A673 (cell line): Measurements from ENCODE around the gene TANC2. TPM values are rescaled to one million over a fixed set of nuclear protein-coding genes. Genes with fewer than 3 reads are reported as not detected.
A peak's percentile ranks its signal among the peaks of the same experiment; 100 is the strongest.

Experiments
- BruUV-seq: library from RNA; stranded (reverse); fragments of 400-500 nt; replicated peaks from 2 replicates; lab custom pipeline; 2021; lab: Mats Ljungman, UMichigan
- CTCF ChIA-PET: fragments of 300-600 bp; sonication (Branson Sonifier 250); formaldehyde crosslinking; loops from one replicate; lab custom pipeline; 2022; ENCODE audit warnings: antibody characterized with exemption; lab: Charles Lee
- POLR2A ChIA-PET: fragments of 300-600 bp; sonication (Branson Sonifier 250); formaldehyde crosslinking; loops from one replicate; lab custom pipeline; 2022; ENCODE audit warnings: antibody characterized with exemption; ENCODE audit not compliant: low non-redundant PET; lab: Charles Lee
- DNase-seq: peaks from one replicate; pipeline ENCODE4 v3.0.0-alpha.2; 2015; ENCODE audit warnings: low spot score
- H3K27ac ChIP-seq: fragments of 200-600 bp; sonication (generic); 2 replicates; pipeline ENCODE4 v1.5.1; 2016; ENCODE audit warnings: mixed run types, low read depth, mild to moderate bottlenecking, mixed read lengths, antibody characterized with exemption, low read length; ENCODE audit not compliant: poor library complexity, severe bottlenecking
- H3K27me3 ChIP-seq: fragments of 200-600 bp; sonication (generic); replicated peaks from 2 replicates; pipeline ENCODE4 v1.6.1; 2017; ENCODE audit warnings: mixed run types, low read depth, mild to moderate bottlenecking, mixed read lengths, antibody characterized with exemption, low read length; ENCODE audit not compliant: insufficient read depth, poor library complexity
- H3K36me3 ChIP-seq: fragments of 200-600 bp; sonication (generic); 2 replicates; pipeline ENCODE4 v1.6.1; 2016; ENCODE audit warnings: mixed run types, mild to moderate bottlenecking, mixed read lengths, antibody characterized with exemption, low read length; ENCODE audit not compliant: insufficient read depth, poor library complexity, severe bottlenecking
- H3K4me1 ChIP-seq: fragments of 200-600 bp; sonication (generic); 2 replicates; pipeline ENCODE4 v1.6.1; 2017; ENCODE audit warnings: mixed run types, mild to moderate bottlenecking, mixed read lengths, antibody characterized with exemption, low read length; ENCODE audit not compliant: insufficient read depth, poor library complexity, severe bottlenecking
- H3K4me3 ChIP-seq: fragments of 200-600 bp; sonication (generic); 2 replicates; pipeline ENCODE4 v1.5.1; 2016; ENCODE audit warnings: low read depth, mixed run types, mild to moderate bottlenecking, mixed read lengths, low read length; ENCODE audit not compliant: poor library complexity, severe bottlenecking
- H3K9me3 ChIP-seq: fragments of 200-600 bp; sonication (generic); 2 replicates; pipeline ENCODE4 v1.6.1; 2016; ENCODE audit warnings: mixed run types, low read depth, mild to moderate bottlenecking, mixed read lengths, antibody characterized with exemption, low read length; ENCODE audit not compliant: poor library complexity, severe bottlenecking
- CTCF ChIP-seq: fragments of 300-800, 200-600 bp; sonication (generic); conservative IDR thresholded peaks from 2 replicates; pipeline ENCODE4 v1.5.1; 2017; ENCODE audit warnings: low read depth, mild to moderate bottlenecking, antibody characterized with exemption, low read length, moderate library complexity, mixed read lengths
- EZH2 ChIP-seq: fragments of 200-600 bp; sonication (generic); IDR thresholded peaks from 2 replicates; pipeline ENCODE4 v1.6.1; 2017; ENCODE audit warnings: borderline replicate concordance, low read depth, mild to moderate bottlenecking, mixed read lengths, antibody characterized with exemption, low read length; ENCODE audit not compliant: poor library complexity, severe bottlenecking
- intact Hi-C: fragments of 100-400 bp; cut with micrococcal nuclease; formaldehyde crosslinking; loops from one replicate; pipeline ENCODE4 v1.10.0; 2022; ENCODE audit not compliant: unreplicated experiment
- total RNA-seq: library from RNA; stranded (reverse); gene quantifications from 2 replicates; pipeline ENCODE4 v1.2.3, GENCODE V29; 2021

Gene TANC2
- total RNA-seq, 1 experiment from 2014 or later, result 13.6 TPM

- BruUV-seq, result no TSS peak
- CTCF ChIA-PET, result no interaction called here
- POLR2A ChIA-PET, result no interaction called here
- no peaks in the 10 kb centered on the region for H3K4me1 ChIP-seq
- intact Hi-C loops, result no loop called here
- peaks cover 5% of the 10 kb centered on the region for H3K9me3 ChIP-seq
- H3K4me3 ChIP-seq, result no peak overlapping the region
- no peaks in the 10 kb centered on the region for H3K27me3 ChIP-seq
- H3K27ac ChIP-seq, result no peak overlapping the region
- no peak for DNase-seq
- H3K36me3 ChIP-seq, result no peaks in the 10 kb centered on the region
- TF ChIP-seq CTCF, result no peak
- TF ChIP-seq EZH2, result no peak
Measured at GRCh38 chr17:62984801-62985200, 18.8 kb downstream of the TANC2 start.

GRCh38 chr17:62986549-62986948 is 20.5 kb downstream of the TANC2 start:
- Histone ChIP-seq H3K4me3 (no peak overlapping the region), H3K27ac (no peak overlapping the region), H3K27me3 (no peaks in the 10 kb centered on the region), H3K4me1 (no peaks in the 10 kb centered on the region), H3K9me3 (peaks cover 5% of the 10 kb centered on the region), H3K36me3 (no peaks in the 10 kb centered on the region)
- ChIA-PET POLR2A (no interaction called here), CTCF (no interaction called here)
- no peak for DNase-seq
- TF ChIP-seq CTCF (no peak), EZH2 (no peak)
- BruUV-seq, result no TSS peak
- intact Hi-C loops, result no loop called here

- CTCF ChIA-PET, result no interaction called here
- no peak for DNase-seq
Measured at GRCh38 chr17:62987136-62987535, 21.1 kb downstream of the TANC2 start.

More at GRCh38 chr17:62987136-62987535, 21.1 kb downstream of the TANC2 start:
- Histone ChIP-seq H3K27ac (no peak overlapping the region), H3K4me1 (no peaks in the 10 kb centered on the region), H3K9me3 (peaks cover 5% of the 10 kb centered on the region), H3K27me3 (no peaks in the 10 kb centered on the region), H3K4me3 (no peak overlapping the region), H3K36me3 (no peaks in the 10 kb centered on the region)
- BruUV-seq, result no TSS peak
- POLR2A ChIA-PET, result no interaction called here
- peak; percentile 54 for TF ChIP-seq CTCF
- no peak for TF ChIP-seq EZH2
- intact Hi-C loops, result no loop called here
